Peyer's patch (tissue), 4 donors: ENCODE data around the gene RIPK4.

Experiments used
- CTCF ChIP-seq, 6 experiments: fragments of 450-650 bp in 4 of 6; fragments of 200-600 bp in 2 of 6; sonication (generic) in 1 of 6; IDR thresholded peaks; one replicate each; pipeline ENCODE4 v1.5.1; 2017 to 2019; ENCODE audit warnings: antibody characterized with exemption in 6 of 6, mild to moderate bottlenecking in 3 of 6, moderate library complexity in 1 of 6
- POLR2A ChIP-seq, 2 donors: fragments of 450-650 bp; IDR thresholded peaks; one replicate each; pipeline ENCODE4 v1.5.1; 2017; ENCODE audit warnings: antibody characterized with exemption in 2 of 2, mild to moderate bottlenecking in 2 of 2, moderate library complexity in 2 of 2

DNA sequence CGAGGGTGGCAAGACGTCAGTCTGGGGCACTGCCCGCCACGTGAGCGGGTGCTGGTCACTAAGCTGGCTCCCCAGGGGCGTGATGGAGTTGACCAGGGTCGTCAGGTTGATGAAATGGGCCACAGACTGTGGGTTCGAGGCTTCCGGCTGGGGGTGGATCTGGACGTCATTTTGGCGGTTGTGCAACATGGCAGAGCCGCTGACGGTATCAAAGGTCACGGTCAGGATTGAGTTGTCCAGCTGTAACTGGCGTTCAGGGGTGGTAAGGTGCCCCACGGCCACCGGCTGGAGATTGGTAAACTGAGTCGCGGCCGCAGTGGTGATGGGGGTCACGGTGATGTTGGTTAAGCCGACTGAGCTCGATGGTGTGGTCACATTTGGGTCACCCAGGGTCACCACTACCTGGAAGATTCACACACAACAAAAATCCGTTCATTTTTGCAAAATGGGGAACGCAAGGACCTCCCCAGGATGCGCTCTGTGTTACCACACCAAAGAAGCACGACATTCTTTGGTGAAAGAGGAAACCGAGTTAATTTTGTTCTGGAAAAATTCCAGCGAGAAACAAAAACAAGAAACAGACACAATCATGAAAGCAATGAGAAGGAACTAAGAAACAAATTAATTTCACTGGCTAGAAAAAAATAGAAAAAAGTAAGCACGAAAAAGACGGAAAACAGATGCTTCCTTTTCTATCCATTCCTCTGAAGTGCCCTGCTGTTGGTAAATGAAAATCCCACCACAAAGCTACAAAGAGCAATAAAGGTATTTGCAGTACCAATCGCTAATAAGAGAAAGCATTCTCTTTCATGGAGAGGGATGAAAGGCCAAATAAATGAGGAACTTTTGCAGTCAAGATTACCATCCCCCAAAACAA is 34.7 kb upstream of the RIPK4 start:
- TF ChIP-seq CTCF (IDR thresholded peaks at IDR 0.05) = no peak
- no peak for TF ChIP-seq POLR2A (IDR thresholded peaks at IDR 0.05)
